GM23248 (cell line): ENCODE measurements around the gene IFT25. TPM values are rescaled to one million over a fixed set of nuclear protein-coding genes. Genes with fewer than 3 reads are reported as not detected.

Source experiments
- DNase-seq: peaks from one replicate; pipeline ENCODE4 v3.0.0-alpha.2; 2015
- H2AFZ ChIP-seq: fragments of 200-600 bp; sonication (generic); 2 replicates; pipeline ENCODE4 v1.6.1; 2016; ENCODE audit warnings: antibody characterized with exemption
- H3F3A ChIP-seq: fragments of 200-600 bp; sonication (generic); 2 replicates; pipeline ENCODE4 v1.6.1; 2016; ENCODE audit warnings: mild to moderate bottlenecking, antibody characterized with exemption, mixed run types; ENCODE audit not compliant: insufficient read depth
- H3K27ac ChIP-seq: fragments of 200-600 bp; sonication (generic); 2 replicates; pipeline ENCODE4 v1.5.1; 2016; ENCODE audit warnings: mild to moderate bottlenecking
- H3K27me3 ChIP-seq: fragments of 200-600 bp; sonication (generic); replicated peaks from 2 replicates; pipeline ENCODE4 v1.6.1; 2016; ENCODE audit warnings: mild to moderate bottlenecking; ENCODE audit not compliant: insufficient read depth
- H3K36me3 ChIP-seq: fragments of 200-600 bp; sonication (generic); 2 replicates; pipeline ENCODE4 v1.6.1; 2016; ENCODE audit warnings: low read depth, mild to moderate bottlenecking
- H3K4me1 ChIP-seq: fragments of 200-600 bp; sonication (generic); 2 replicates; pipeline ENCODE4 v1.6.1; 2016; ENCODE audit warnings: mild to moderate bottlenecking; ENCODE audit not compliant: insufficient read depth
- H3K4me2 ChIP-seq: fragments of 200-600 bp; sonication (generic); one replicate; pipeline ENCODE4 v1.6.1; 2016; ENCODE audit warnings: mild to moderate bottlenecking; ENCODE audit not compliant: unreplicated experiment
- H3K4me3 ChIP-seq: fragments of 200-600 bp; sonication (generic); 2 replicates; pipeline ENCODE4 v1.5.1; 2016; ENCODE audit warnings: mild to moderate bottlenecking
- H3K79me2 ChIP-seq: fragments of 200-600 bp; sonication (generic); 2 replicates; pipeline ENCODE4 v1.6.1; 2016; ENCODE audit warnings: mild to moderate bottlenecking; ENCODE audit not compliant: insufficient read depth
- H3K9ac ChIP-seq: fragments of 200-600 bp; sonication (generic); 2 replicates; pipeline ENCODE4 v1.6.1; 2016; ENCODE audit warnings: mild to moderate bottlenecking
- H3K9me2 ChIP-seq: fragments of 200-600 bp; sonication (generic); 2 replicates; pipeline ENCODE4 v1.6.1; 2016; ENCODE audit warnings: mixed run types, mild to moderate bottlenecking, moderate library complexity; ENCODE audit not compliant: insufficient read depth
- H3K9me3 ChIP-seq: fragments of 200-600 bp; sonication (generic); one replicate; pipeline ENCODE4 v1.6.1; 2017; ENCODE audit warnings: low read depth
- H4K20me1 ChIP-seq: fragments of 200-600 bp; sonication (generic); 2 replicates; pipeline ENCODE4 v1.6.0; 2016; ENCODE audit not compliant: insufficient read depth
- EZH2 ChIP-seq: fragments of 200-600 bp; sonication (generic); IDR thresholded peaks from 2 replicates; pipeline ENCODE4 v1.6.1; 2018; ENCODE audit warnings: antibody characterized with exemption, mild to moderate bottlenecking; ENCODE audit not compliant: insufficient read depth, poor library complexity, severe bottlenecking
- EZH2phosphoT487 ChIP-seq: fragments of 200-600 bp; sonication (generic); IDR thresholded peaks from 2 replicates; pipeline ENCODE4 v1.6.1; 2018; ENCODE audit warnings: antibody characterized with exemption, moderate library complexity, mild to moderate bottlenecking, low read depth; ENCODE audit not compliant: insufficient read depth
- WGBS, 2 experiments: methylation state at CpG; one replicate each; pipeline ENCODE4 v1.1.6; 2015 to 2017; ENCODE audit warnings: low lambda C conversion rate in 2 of 2, low coverage in 1 of 2; ENCODE audit errors: missing lambda C conversion rate in 2 of 2; 5-methylcytosine and 5-hydroxymethylcytosine counted together
- in situ Hi-C: fragments of 300-500 bp; cut with MboI; formaldehyde crosslinking; loops from 2 replicates; pipeline ENCODE4 v1.15.0; 2020
- polyA plus RNA-seq: library from polyadenylated mRNA; unstranded; fragments of >200 nt; fragmentation: Nextera tagmentation; extraction: Ambion mirVana; gene quantifications from 2 replicates; pipeline ENCODE4 v1.2.1, GENCODE V29; 2016
- total RNA-seq: library from RNA; depleted of rRNA; stranded (reverse); fragments of >200 nt; shearing (Covaris generic); gene quantifications from 2 replicates; pipeline ENCODE4 v1.2.3, GENCODE V29; 2014

IFT25 gene
- total and polyA plus RNA-seq, 2 experiments from 2014 or later: 18.4 to 65.2 TPM

GRCh38 chr1:53951697-53952096 is 6.2 kb upstream of the IFT25 start:
- Histone ChIP-seq H4K20me1 (no peaks in the 10 kb centered on the region), H3K36me3 (peaks cover 26% of the 10 kb centered on the region), H3K4me1 (peaks cover 25% of the 10 kb centered on the region), H2AFZ (no peak overlapping the region), H3K9me3 (no peaks in the 10 kb centered on the region), H3K9ac (no peak overlapping the region), H3K4me2 (no peak overlapping the region), H3F3A (peaks cover 17% of the 10 kb centered on the region), H3K27ac (no peak overlapping the region), H3K4me3 (no peak overlapping the region), H3K9me2 (no peaks in the 10 kb centered on the region), H3K27me3 (no peaks in the 10 kb centered on the region), H3K79me2 (peaks cover 92% of the 10 kb centered on the region)
- 96 to 100% methylated on average over 3 to 5 of the region's 5 CpGs for WGBS, 2 experiments
- in situ Hi-C loops: no loop called here
- DNase-seq: no peak
- TF ChIP-seq EZH2phosphoT487 (no peak), EZH2 (no peak)

- Histone ChIP-seq H3K9me3 (no peaks in the 10 kb centered on the region), H3K36me3 (peaks cover 22% of the 10 kb centered on the region), H3K4me2 (peak overlapping the region; percentile 90), H3K27me3 (no peaks in the 10 kb centered on the region), H3K79me2 (peaks cover 92% of the 10 kb centered on the region), H3F3A (0 out of 2 replicates have a peak, but pooled peaks cover 4% of the 10 kb centered on the region), H3K9me2 (no peaks in the 10 kb centered on the region), H3K4me1 (peaks cover 21% of the 10 kb centered on the region), H3K4me3 (no peak overlapping the region), H3K27ac (no peak overlapping the region), H2AFZ (no peak overlapping the region), H4K20me1 (no peaks in the 10 kb centered on the region), H3K9ac (peak overlapping the region; percentile 14; the same call in 1 of the 2 replicates)
- no peak for TF ChIP-seq EZH2phosphoT487
- TF ChIP-seq EZH2: no peak
- in situ Hi-C loops: no loop called here
- DNase-seq: peak; percentile 54
- WGBS, 2 experiments: 74 to 76% methylated on average over 4 of the region's 4 CpGs
These were observed 3.8 kb upstream of the IFT25 start for GRCh38 chr1:53949023-53949990.

GRCh38 chr1:53948291-53948690 is 2.8 kb upstream of the IFT25 start:
- Histone ChIP-seq H3K4me2 (peak overlapping the region; percentile 90), H2AFZ (no peak overlapping the region), H3K9me3 (no peaks in the 10 kb centered on the region), H3K27me3 (no peaks in the 10 kb centered on the region), H3K9ac (peak overlapping the region; percentile 87; the same call in 1 of the 2 replicates), H3K79me2 (peaks cover 92% of the 10 kb centered on the region), H4K20me1 (no peaks in the 10 kb centered on the region), H3K4me3 (peak overlapping the region; percentile 92), H3K4me1 (peaks cover 25% of the 10 kb centered on the region), H3K36me3 (peaks cover 13% of the 10 kb centered on the region), H3F3A (no peaks in the 10 kb centered on the region), H3K9me2 (no peaks in the 10 kb centered on the region), H3K27ac (no peak overlapping the region)
- no peak for DNase-seq
- TF ChIP-seq EZH2phosphoT487 (no peak), EZH2 (no peak)
- in situ Hi-C loops: no loop called here
- 76 to 80% methylated on average over 5 of the region's 5 CpGs for WGBS, 2 experiments

GRCh38 chr1:53947172-53947907 is 1.8 kb upstream of the IFT25 start:
- in situ Hi-C loops: no loop called here
- TF ChIP-seq EZH2phosphoT487: no peak
- no peak for TF ChIP-seq EZH2
- DNase-seq: peak; percentile 32
- WGBS, 2 experiments: 22 to 40% methylated on average over 3 to 6 of the region's 6 CpGs
- peaks cover 92% of the 10 kb centered on the region for H3K79me2 ChIP-seq
- peaks cover 25% of the 10 kb centered on the region for H3K4me1 ChIP-seq
- H2AFZ ChIP-seq: no peak overlapping the region
- peaks cover 6% of the 10 kb centered on the region; the same call in 1 of the 2 replicates for H3K9me2 ChIP-seq
- H3F3A ChIP-seq: no peaks in the 10 kb centered on the region
- peak overlapping the region; percentile 69; the same call in 1 of the 2 replicates for H3K27ac ChIP-seq
- no peaks in the 10 kb centered on the region for H3K9me3 ChIP-seq
- H3K9ac ChIP-seq: peak overlapping the region; percentile 87
- H3K27me3 ChIP-seq: no peaks in the 10 kb centered on the region
- peak overlapping the region; percentile 90 for H3K4me2 ChIP-seq
- no peaks in the 10 kb centered on the region for H4K20me1 ChIP-seq
- peaks cover 4% of the 10 kb centered on the region; the same call in 1 of the 2 replicates for H3K36me3 ChIP-seq
- H3K4me3 ChIP-seq: peak overlapping the region; percentile 92
